Left ventricle myocardium inferior (tissue), 1 donor: ENCODE measurements around the gene NDN. TPM values are rescaled to one million over a fixed set of nuclear protein-coding genes. Genes with fewer than 3 reads are reported as not detected.
A peak's percentile ranks its signal among the peaks of the same experiment; 100 is the strongest.
"Not testable (repeated sequence)": the region's sequence is repeated elsewhere in the genome, so short reads cannot be mapped to it uniquely, and the experiment has no call there.

Experiments
- DNase-seq: peaks from one replicate; pipeline ENCODE4 v3.0.0-alpha.2; 2020
- H3K27ac ChIP-seq: fragments of 200-600 bp; replicated peaks from 2 replicates; pipeline ENCODE4 v1.8.0; 2021
- H3K27me3 ChIP-seq: fragments of 200-600 bp; 2 replicates; pipeline ENCODE4 v1.8.0; 2021; ENCODE audit warnings: low read depth
- H3K36me3 ChIP-seq: fragments of 200-600 bp; 2 replicates; pipeline ENCODE4 v1.8.0; 2021
- H3K4me1 ChIP-seq: fragments of 200-600 bp; 2 replicates; pipeline ENCODE4 v1.8.0; 2021
- H3K4me3 ChIP-seq: fragments of 200-600 bp; 2 replicates; pipeline ENCODE4 v1.8.0; 2021; ENCODE audit warnings: mild to moderate bottlenecking, moderate library complexity
- H3K9me3 ChIP-seq: fragments of 200-600 bp; replicated peaks from 2 replicates; pipeline ENCODE4 v1.8.0; 2021
- CTCF ChIP-seq: fragments of 200-600 bp; IDR thresholded peaks from 2 replicates; pipeline ENCODE4 v1.8.0; 2021; ENCODE audit warnings: antibody characterized with exemption, mild to moderate bottlenecking, borderline replicate concordance
- intact Hi-C: fragments of 100-400 bp; cut with micrococcal nuclease; formaldehyde crosslinking; loops from one replicate; pipeline ENCODE4 v1.11.0; 2022
- long read RNA-seq: library from polyadenylated mRNA; unstranded; transcript quantifications from one replicate; pipeline ENCODE4 v2.0.0, GENCODE V29; 2021
- total RNA-seq: library from RNA; stranded (reverse); fragmentation: NEBNext Ultra II Directional; extraction: Animal tissue kit (Norgen Biotek cat#: 25700); gene quantifications from one replicate; pipeline ENCODE4 v1.2.1, GENCODE V29; 2021
- donor health status: DM: no; HTN: yes; CAD: no; lungs with severe emphysema.

The NDN gene
- total RNA-seq = 35.2 TPM
- long read RNA-seq, transcript NDN-202 (1 exons, 1,627 nt) = major isoform, 100 of 100 reads
- long read RNA-seq, partial matches to known transcripts = 0 of 100 reads
- long read RNA-seq, other reads (novel, unspliced or antisense) = 0 of 100 reads

GRCh38 chr15:23687143-23687470 is at the start of gene NDN:
Gene NDN, minus strand, starts transcription at chr15:23687305. Its CDS starts 88 bp downstream, at chr15:23687217.
- intact Hi-C loops = no loop called here
- Histone ChIP-seq H3K36me3 (no peaks in the 10 kb centered on the region), H3K9me3 (no peaks in the 10 kb centered on the region), H3K27me3 (peaks cover 21% of the 10 kb centered on the region), H3K4me3 (peak within 1 kb of the TSS; percentile 68), H3K4me1 (peaks cover 6% of the 10 kb centered on the region), H3K27ac (peak within 1 kb of the TSS; percentile 51)
- TF ChIP-seq CTCF = no peak
- DNase-seq = peak; percentile 45

- intact Hi-C loops = no loop called here
- no peak for TF ChIP-seq CTCF
- Histone ChIP-seq H3K9me3 (peaks cover 22% of the 10 kb centered on the region), H3K27ac (no peak overlapping the region), H3K27me3 (no peaks in the 10 kb centered on the region), H3K4me1 (no peaks in the 10 kb centered on the region), H3K4me3 (no peak overlapping the region), H3K36me3 (no peaks in the 10 kb centered on the region)
- DNase-seq = no peak
These were observed 49.0 kb upstream of the NDN start for GRCh38 chr15:23736033-23736673.

- no peak for TF ChIP-seq CTCF
- no peak for DNase-seq
- intact Hi-C loops = no loop called here
- Histone ChIP-seq H3K36me3 (no peaks in the 10 kb centered on the region), H3K27me3 (no peaks in the 10 kb centered on the region), H3K27ac (no peak overlapping the region), H3K9me3 (peaks cover 15% of the 10 kb centered on the region), H3K4me3 (no peak overlapping the region), H3K4me1 (no peaks in the 10 kb centered on the region)
These were observed 47.8 kb upstream of the NDN start for GRCh38 chr15:23734862-23735261.

GRCh38 chr15:23713874-23714656 is 27.0 kb upstream of the NDN start:
- H3K4me1 ChIP-seq, intact Hi-C loops, H3K27ac ChIP-seq, H3K36me3 ChIP-seq, H3K27me3 ChIP-seq, H3K9me3 ChIP-seq, DNase-seq, H3K4me3 ChIP-seq: not testable (repeated sequence)

GRCh38 chr15:23708332-23708731 is 21.2 kb upstream of the NDN start:
- H3K27me3 ChIP-seq = no peaks in the 10 kb centered on the region
- H3K9me3 ChIP-seq = no peaks in the 10 kb centered on the region
- H3K27ac ChIP-seq = no peak overlapping the region
- intact Hi-C loops = no loop called here
- H3K36me3 ChIP-seq = no peaks in the 10 kb centered on the region
- H3K4me3 ChIP-seq = no peak overlapping the region
- TF ChIP-seq CTCF = no peak
- DNase-seq = no peak
- no peaks in the 10 kb centered on the region for H3K4me1 ChIP-seq

- no peaks in the 10 kb centered on the region for H3K36me3 ChIP-seq
- no peaks in the 10 kb centered on the region for H3K27me3 ChIP-seq
- intact Hi-C loops = no loop called here
- no peak for DNase-seq
- no peak for TF ChIP-seq CTCF
- H3K4me3 ChIP-seq = no peak overlapping the region
- H3K9me3 ChIP-seq = no peaks in the 10 kb centered on the region
- no peak overlapping the region for H3K27ac ChIP-seq
- no peaks in the 10 kb centered on the region for H3K4me1 ChIP-seq
These were observed 8.2 kb upstream of the NDN start for GRCh38 chr15:23695282-23695681.
